Neural progenitor cell (in vitro differentiated cells): ENCODE results near the gene NKTR. TPM values are rescaled to one million over a fixed set of nuclear protein-coding genes. Genes with fewer than 3 reads are reported as not detected.

Source experiments
- DNase-seq: peaks from one replicate; pipeline ENCODE4 v3.0.0-alpha.2; 2016; ENCODE audit warnings: low spot score
- H2AFZ ChIP-seq: fragments of 200-600 bp; sonication (generic); replicated peaks from 2 replicates; pipeline ENCODE4 v1.6.1; 2016; ENCODE audit warnings: antibody characterized with exemption
- H3F3A ChIP-seq: fragments of 200-600 bp; sonication (generic); 2 replicates; pipeline ENCODE4 v1.6.1; 2016; ENCODE audit warnings: antibody characterized with exemption, low read depth
- H3K27ac ChIP-seq: fragments of 200-600 bp; sonication (generic); 2 replicates; pipeline ENCODE4 v1.5.1; 2016; ENCODE audit warnings: mild to moderate bottlenecking
- H3K27me3 ChIP-seq: fragments of 200-600 bp; sonication (generic); 2 replicates; pipeline ENCODE4 v1.6.1; 2016; ENCODE audit warnings: mild to moderate bottlenecking, moderate library complexity
- H3K36me3 ChIP-seq: fragments of 200-600 bp; sonication (generic); 2 replicates; pipeline ENCODE4 v1.5.1; 2016
- H3K4me1 ChIP-seq: fragments of 200-600 bp; sonication (generic); 2 replicates; pipeline ENCODE4 v1.6.1; 2016; ENCODE audit warnings: mixed run types
- H3K4me2 ChIP-seq: fragments of 200-600 bp; sonication (generic); 2 replicates; pipeline ENCODE4 v1.6.1; 2016
- H3K4me3 ChIP-seq: fragments of 200-600 bp; sonication (generic); 2 replicates; pipeline ENCODE4 v1.5.1; 2016
- H3K79me2 ChIP-seq: fragments of 200-600 bp; sonication (generic); 2 replicates; pipeline ENCODE4 v1.6.1; 2016; ENCODE audit warnings: low read depth
- H3K9ac ChIP-seq: fragments of 200-600 bp; sonication (generic); 2 replicates; pipeline ENCODE4 v1.6.1; 2016
- H3K9me3 ChIP-seq: fragments of 200-600 bp; sonication (generic); 2 replicates; pipeline ENCODE4 v1.5.1; 2016; ENCODE audit warnings: low read depth
- H4K20me1 ChIP-seq: fragments of 200-600 bp; sonication (generic); 2 replicates; pipeline ENCODE4 v1.6.1; 2016; ENCODE audit warnings: low read depth
- H3K27ac Mint-ChIP-seq: 3 replicates; pipeline ENCODE4 v1.8.0; 2021; ENCODE audit warnings: mixed read lengths
- H3K27me3 Mint-ChIP-seq: 2 replicates; pipeline ENCODE4 v1.8.0; 2022; ENCODE audit warnings: low read depth, mild to moderate bottlenecking, inconsistent platforms, moderate library complexity, mixed read lengths; ENCODE audit not compliant: insufficient read depth
- H3K36me3 Mint-ChIP-seq: 3 replicates; pipeline ENCODE4 v1.8.0; 2021; ENCODE audit warnings: mixed read lengths
- H3K4me1 Mint-ChIP-seq: 3 replicates; pipeline ENCODE4 v1.8.0; 2021; ENCODE audit warnings: mixed read lengths
- H3K4me3 Mint-ChIP-seq: 3 replicates; pipeline ENCODE4 v1.8.0; 2021; ENCODE audit warnings: mild to moderate bottlenecking, moderate library complexity, mixed read lengths
- H3K9me3 Mint-ChIP-seq: 3 replicates; pipeline ENCODE4 v1.8.0; 2020; ENCODE audit warnings: mixed read lengths
- CTCF ChIP-seq: fragments of 200-600 bp; sonication (generic); IDR thresholded peaks from 2 replicates; pipeline ENCODE4 v1.5.1; 2017; ENCODE audit warnings: antibody characterized with exemption, mild to moderate bottlenecking
- EZH2 ChIP-seq: fragments of 200-600 bp; sonication (generic); IDR thresholded peaks from 2 replicates; pipeline ENCODE4 v1.6.1; 2017; ENCODE audit warnings: antibody characterized with exemption, mild to moderate bottlenecking, moderate library complexity
- EZH2phosphoT487 ChIP-seq: fragments of 200-600 bp; sonication (generic); IDR thresholded peaks from 2 replicates; pipeline ENCODE4 v1.6.1; 2017; ENCODE audit warnings: antibody characterized with exemption
- total RNA-seq: library from RNA; depleted of rRNA; stranded (reverse); fragments of >200 nt; gene quantifications from 2 replicates; pipeline ENCODE4 v1.2.3, GENCODE V29; 2015; ENCODE audit warnings: low replicate concordance

Gene NKTR
- total RNA-seq, 1 donor from 2014 or later: 190 TPM

- Mint-ChIP-seq H3K4me1 (no peaks in the 10 kb centered on the region), H3K4me3 (no peak overlapping the region), H3K27me3 (no peaks in the 10 kb centered on the region), H3K36me3 (peaks cover 25% of the 10 kb centered on the region), H3K27ac (no peak overlapping the region), H3K9me3 (no peaks in the 10 kb centered on the region)
- H3K36me3 ChIP-seq: peaks cover 35% of the 10 kb centered on the region
- no peaks in the 10 kb centered on the region for H3K9me3 ChIP-seq
- no peak overlapping the region for H3K4me3 ChIP-seq
- peaks cover 18% of the 10 kb centered on the region for H3K79me2 ChIP-seq
- H3K9ac ChIP-seq: no peak overlapping the region
- H3K4me2 ChIP-seq: no peak overlapping the region
- H4K20me1 ChIP-seq: peaks cover 19% of the 10 kb centered on the region
- H2AFZ ChIP-seq: no peak overlapping the region
- DNase-seq: no peak
- H3K27ac ChIP-seq: no peak overlapping the region
- no peak for TF ChIP-seq EZH2
- TF ChIP-seq EZH2phosphoT487: no peak
- no peaks in the 10 kb centered on the region for H3K4me1 ChIP-seq
- H3F3A ChIP-seq: no peaks in the 10 kb centered on the region
- no peaks in the 10 kb centered on the region for H3K27me3 ChIP-seq
Observed at GRCh38 chr3:42637001-42637400, 36.5 kb downstream of the NKTR start.

GRCh38 chr3:42638339-42638842 is 37.9 kb downstream of the NKTR start:
- no peak overlapping the region for H3K4me2 ChIP-seq
- H3K9me3 ChIP-seq: no peaks in the 10 kb centered on the region
- H2AFZ ChIP-seq: no peak overlapping the region
- Mint-ChIP-seq H3K4me3 (no peak overlapping the region), H3K36me3 (peaks cover 31% of the 10 kb centered on the region), H3K4me1 (no peaks in the 10 kb centered on the region), H3K27me3 (no peaks in the 10 kb centered on the region), H3K27ac (no peak overlapping the region), H3K9me3 (no peaks in the 10 kb centered on the region)
- no peak overlapping the region for H3K9ac ChIP-seq
- TF ChIP-seq EZH2phosphoT487: no peak
- no peak for TF ChIP-seq EZH2
- no peak for TF ChIP-seq CTCF
- no peaks in the 10 kb centered on the region for H3F3A ChIP-seq
- H3K27me3 ChIP-seq: no peaks in the 10 kb centered on the region
- H3K79me2 ChIP-seq: peaks cover 18% of the 10 kb centered on the region
- H3K36me3 ChIP-seq: peaks cover 25% of the 10 kb centered on the region
- no peak for DNase-seq
- peaks cover 19% of the 10 kb centered on the region for H4K20me1 ChIP-seq
- no peak overlapping the region for H3K27ac ChIP-seq
- no peaks in the 10 kb centered on the region for H3K4me1 ChIP-seq
- H3K4me3 ChIP-seq: no peak overlapping the region

GRCh38 chr3:42639192-42639591 is 38.7 kb downstream of the NKTR start:
- Histone ChIP-seq H3K4me2 (no peak overlapping the region), H3K27me3 (no peaks in the 10 kb centered on the region), H3F3A (no peaks in the 10 kb centered on the region), H3K9ac (no peak overlapping the region), H3K4me1 (no peaks in the 10 kb centered on the region), H3K9me3 (no peaks in the 10 kb centered on the region), H3K79me2 (peaks cover 18% of the 10 kb centered on the region), H2AFZ (no peak overlapping the region), H3K4me3 (no peak overlapping the region), H3K36me3 (peaks cover 23% of the 10 kb centered on the region), H4K20me1 (peaks cover 19% of the 10 kb centered on the region), H3K27ac (no peak overlapping the region)
- TF ChIP-seq EZH2: no peak
- no peak for TF ChIP-seq CTCF
- no peak for TF ChIP-seq EZH2phosphoT487
- H3K27ac Mint-ChIP-seq: no peak overlapping the region
- H3K4me1 Mint-ChIP-seq: no peaks in the 10 kb centered on the region
- H3K9me3 Mint-ChIP-seq: no peaks in the 10 kb centered on the region
- peaks cover 26% of the 10 kb centered on the region for H3K36me3 Mint-ChIP-seq
- no peak overlapping the region for H3K4me3 Mint-ChIP-seq
- H3K27me3 Mint-ChIP-seq: no peaks in the 10 kb centered on the region
- no peak for DNase-seq

- Mint-ChIP-seq H3K36me3 (peaks cover 32% of the 10 kb centered on the region), H3K27me3 (no peaks in the 10 kb centered on the region), H3K4me1 (no peaks in the 10 kb centered on the region), H3K4me3 (no peak overlapping the region), H3K27ac (no peak overlapping the region), H3K9me3 (no peaks in the 10 kb centered on the region)
- H3K36me3 ChIP-seq: peaks cover 18% of the 10 kb centered on the region
- H3K4me3 ChIP-seq: no peak overlapping the region
- no peak overlapping the region for H2AFZ ChIP-seq
- H3K9me3 ChIP-seq: no peaks in the 10 kb centered on the region
- H3K79me2 ChIP-seq: peaks cover 18% of the 10 kb centered on the region
- no peaks in the 10 kb centered on the region for H3K27me3 ChIP-seq
- DNase-seq: no peak
- H3K27ac ChIP-seq: no peak overlapping the region
- no peak for TF ChIP-seq CTCF
- TF ChIP-seq EZH2phosphoT487: no peak
- TF ChIP-seq EZH2: no peak
- peaks cover 19% of the 10 kb centered on the region for H4K20me1 ChIP-seq
- H3K4me1 ChIP-seq: no peaks in the 10 kb centered on the region
- no peak overlapping the region for H3K4me2 ChIP-seq
- H3K9ac ChIP-seq: no peak overlapping the region
- peaks cover 2% of the 10 kb centered on the region for H3F3A ChIP-seq
Observed at GRCh38 chr3:42640129-42640528, 39.6 kb downstream of the NKTR start.
